Stimulated activated naive B cell treated with anti-CD40 and anti-IgM and Interleukin-4, amounts not matched to agents 10 μg/mL and 1 μg/mL and 100 μg/mL, for 72 hours (primary cell): ENCODE measurements around the gene OAS2.

Source experiments
- ATAC-seq, 2 donors: fragments of 150-1000 bp; cut with Tn5 transposase; replicated peaks; 2 replicates each; pipeline ENCODE4 v1.10.0; 2021; ENCODE audit warnings: moderate library complexity in 1 of 2
- DNase-seq: peaks from one replicate; pipeline ENCODE4 v3.0.0; 2021
- H3K27ac Mint-ChIP-seq: one replicate; pipeline ENCODE4 v1.8.0; 2022; ENCODE audit warnings: mild to moderate bottlenecking, mixed read lengths
- H3K27me3 Mint-ChIP-seq, 2 donors: one replicate each; pipeline ENCODE4 v1.8.0; 2022; ENCODE audit warnings: mixed read lengths in 2 of 2
- H3K36me3 Mint-ChIP-seq, 2 donors: one replicate each; pipeline ENCODE4 v1.8.0; 2022; ENCODE audit warnings: mixed read lengths in 2 of 2, mild to moderate bottlenecking in 1 of 2
- H3K4me1 Mint-ChIP-seq, 2 donors: one replicate each; pipeline ENCODE4 v1.8.0; 2022; ENCODE audit warnings: mixed read lengths in 2 of 2, mild to moderate bottlenecking in 1 of 2
- H3K4me3 Mint-ChIP-seq, 2 donors: one replicate each; pipeline ENCODE4 v1.8.0; 2022; ENCODE audit warnings: mild to moderate bottlenecking in 2 of 2, mixed read lengths in 2 of 2, moderate library complexity in 1 of 2
- H3K9me3 Mint-ChIP-seq, 2 donors: one replicate each; pipeline ENCODE4 v1.8.0; 2022; ENCODE audit warnings: mixed read lengths in 2 of 2, mild to moderate bottlenecking in 1 of 2

Gene OAS2

GRCh38 chr12:113002676-113003075, 24.4 kb downstream of the OAS2 start:
- H3K9me3 Mint-ChIP-seq = peaks cover 0 to 3% of the 10 kb centered on the region in 2 donors
- H3K4me3 Mint-ChIP-seq = no peak overlapping the region
- H3K27ac Mint-ChIP-seq = no peak overlapping the region
- no peak for ATAC-seq
- H3K27me3 Mint-ChIP-seq = no peaks in the 10 kb centered on the region
- H3K4me1 Mint-ChIP-seq = peaks cover 17 to 22% of the 10 kb centered on the region in 2 donors
- no peak for DNase-seq
- peaks cover 28 to 62% of the 10 kb centered on the region in 2 donors for H3K36me3 Mint-ChIP-seq

- no peak overlapping the region for H3K4me3 Mint-ChIP-seq
- H3K4me1 Mint-ChIP-seq = peaks cover 13 to 14% of the 10 kb centered on the region in 2 donors
- peaks cover 26 to 59% of the 10 kb centered on the region in 2 donors for H3K36me3 Mint-ChIP-seq
- H3K9me3 Mint-ChIP-seq = peaks cover 0 to under 1% of the 10 kb centered on the region in 2 donors
- ATAC-seq (no peak), DNase-seq (no peak)
- peak overlapping the region; percentile 37 for H3K27ac Mint-ChIP-seq
- H3K27me3 Mint-ChIP-seq = no peaks in the 10 kb centered on the region
Measured at GRCh38 chr12:113003636-113004035, 25.3 kb downstream of the OAS2 start.

- DNase-seq = no peak
- Mint-ChIP-seq H3K27me3 (no peaks in the 10 kb centered on the region), H3K9me3 (peaks cover 4% of the 10 kb centered on the region in 2 donors), H3K36me3 (peaks cover 32 to 59% of the 10 kb centered on the region in 2 donors), H3K4me3 (no peak overlapping the region), H3K4me1 (no peaks in the 10 kb centered on the region), H3K27ac (no peak overlapping the region)
- ATAC-seq = no peak
Measured at GRCh38 chr12:113005762-113006161, 27.4 kb downstream of the OAS2 start.

GRCh38 chr12:113006206-113006605, 27.9 kb downstream of the OAS2 start:
- Mint-ChIP-seq H3K27ac (no peak overlapping the region), H3K9me3 (peaks cover 6% of the 10 kb centered on the region in 2 donors), H3K27me3 (no peaks in the 10 kb centered on the region), H3K36me3 (peaks cover 37 to 63% of the 10 kb centered on the region in 2 donors), H3K4me3 (no peak overlapping the region), H3K4me1 (no peaks in the 10 kb centered on the region)
- ATAC-seq (no peak), DNase-seq (no peak)

GRCh38 chr12:113006641-113007040, 28.3 kb downstream of the OAS2 start:
- DNase-seq (no peak), ATAC-seq (no peak)
- H3K9me3 Mint-ChIP-seq = peaks cover 7% of the 10 kb centered on the region in 2 donors
- no peaks in the 10 kb centered on the region for H3K27me3 Mint-ChIP-seq
- H3K36me3 Mint-ChIP-seq = peaks cover 40 to 67% of the 10 kb centered on the region in 2 donors
- H3K4me1 Mint-ChIP-seq = no peaks in the 10 kb centered on the region
- no peak overlapping the region for H3K27ac Mint-ChIP-seq
- no peak overlapping the region for H3K4me3 Mint-ChIP-seq

- H3K4me3 Mint-ChIP-seq = no peak overlapping the region
- no peak for ATAC-seq
- no peaks in the 10 kb centered on the region for H3K27me3 Mint-ChIP-seq
- H3K36me3 Mint-ChIP-seq = peaks cover 44 to 72% of the 10 kb centered on the region in 2 donors
- H3K27ac Mint-ChIP-seq = no peak overlapping the region
- no peak for DNase-seq
- no peaks in the 10 kb centered on the region for H3K4me1 Mint-ChIP-seq
- peaks cover 9 to 10% of the 10 kb centered on the region in 2 donors for H3K9me3 Mint-ChIP-seq
Measured at GRCh38 chr12:113007166-113007565, 28.8 kb downstream of the OAS2 start.

- H3K27me3 Mint-ChIP-seq = no peaks in the 10 kb centered on the region
- no peaks in the 10 kb centered on the region for H3K4me1 Mint-ChIP-seq
- no peak overlapping the region for H3K27ac Mint-ChIP-seq
- no peak overlapping the region for H3K4me3 Mint-ChIP-seq
- DNase-seq (no peak), ATAC-seq (no peak)
- peaks cover 9 to 10% of the 10 kb centered on the region in 2 donors for H3K9me3 Mint-ChIP-seq
- peaks cover 39 to 58% of the 10 kb centered on the region in 2 donors for H3K36me3 Mint-ChIP-seq
Measured at GRCh38 chr12:113010701-113011100, 32.4 kb downstream of the OAS2 start.

GRCh38 chr12:113014565-113014964, 36.2 kb downstream of the OAS2 start:
- Mint-ChIP-seq H3K27ac (no peak overlapping the region), H3K4me3 (no peak overlapping the region), H3K4me1 (no peaks in the 10 kb centered on the region), H3K27me3 (no peaks in the 10 kb centered on the region), H3K36me3 (peaks cover 29 to 32% of the 10 kb centered on the region in 2 donors), H3K9me3 (peaks cover 9 to 10% of the 10 kb centered on the region in 2 donors)
- ATAC-seq (no peak), DNase-seq (no peak)

GRCh38 chr12:113016796-113017195, 38.5 kb downstream of the OAS2 start:
- ATAC-seq = no peak
- peaks cover 0 to 13% of the 10 kb centered on the region in 2 donors for H3K27me3 Mint-ChIP-seq
- no peak overlapping the region for H3K27ac Mint-ChIP-seq
- no peak for DNase-seq
- no peaks in the 10 kb centered on the region for H3K4me1 Mint-ChIP-seq
- H3K4me3 Mint-ChIP-seq = no peak overlapping the region
- H3K36me3 Mint-ChIP-seq = peaks cover 8 to 9% of the 10 kb centered on the region in 2 donors
- peaks cover under 1 to 2% of the 10 kb centered on the region in 2 donors for H3K9me3 Mint-ChIP-seq

- DNase-seq (no peak), ATAC-seq (no peak)
- Mint-ChIP-seq H3K4me3 (no peak overlapping the region), H3K9me3 (no peaks in the 10 kb centered on the region), H3K27me3 (peaks cover 8 to 22% of the 10 kb centered on the region in 2 donors), H3K36me3 (peaks cover 0 to 6% of the 10 kb centered on the region in 2 donors), H3K4me1 (peaks cover 4 to 5% of the 10 kb centered on the region in 2 donors), H3K27ac (no peak overlapping the region)
Measured at GRCh38 chr12:113019025-113019424, 40.7 kb downstream of the OAS2 start.

GRCh38 chr12:113021500-113021899, 43.2 kb downstream of the OAS2 start:
- DNase-seq (no peak), ATAC-seq (no peak)
- Mint-ChIP-seq H3K27ac (no peak overlapping the region), H3K27me3 (peaks cover 8 to 22% of the 10 kb centered on the region in 2 donors), H3K9me3 (no peaks in the 10 kb centered on the region), H3K4me3 (no peak overlapping the region), H3K36me3 (peaks cover 0 to 8% of the 10 kb centered on the region in 2 donors), H3K4me1 (peaks cover 4 to 5% of the 10 kb centered on the region in 2 donors)

GRCh38 chr12:113022563-113023297, 44.4 kb downstream of the OAS2 start:
- no peaks in the 10 kb centered on the region for H3K9me3 Mint-ChIP-seq
- DNase-seq (no peak), ATAC-seq (no peak)
- peaks cover 8 to 22% of the 10 kb centered on the region in 2 donors for H3K27me3 Mint-ChIP-seq
- H3K27ac Mint-ChIP-seq = no peak overlapping the region
- peaks cover 0 to 2% of the 10 kb centered on the region in 2 donors for H3K36me3 Mint-ChIP-seq
- no peak overlapping the region for H3K4me3 Mint-ChIP-seq
- peaks cover 5 to 7% of the 10 kb centered on the region in 2 donors for H3K4me1 Mint-ChIP-seq

GRCh38 chr12:113027726-113028125, 49.4 kb downstream of the OAS2 start:
- H3K4me3 Mint-ChIP-seq = no peak overlapping the region
- DNase-seq (no peak), ATAC-seq (no peak)
- no peaks in the 10 kb centered on the region for H3K9me3 Mint-ChIP-seq
- peaks cover 0 to 2% of the 10 kb centered on the region in 2 donors for H3K36me3 Mint-ChIP-seq
- peaks cover 10 to 15% of the 10 kb centered on the region in 2 donors for H3K4me1 Mint-ChIP-seq
- no peak overlapping the region for H3K27ac Mint-ChIP-seq
- peaks cover 3 to 5% of the 10 kb centered on the region in 2 donors for H3K27me3 Mint-ChIP-seq

GRCh38 chr12:113030875-113031525, 52.7 kb downstream of the OAS2 start:
- peak; percentile 66 to 72 for ATAC-seq
- H3K4me1 Mint-ChIP-seq = peaks cover 6 to 12% of the 10 kb centered on the region in 2 donors
- no peaks in the 10 kb centered on the region for H3K9me3 Mint-ChIP-seq
- DNase-seq = no peak
- no peaks in the 10 kb centered on the region for H3K27me3 Mint-ChIP-seq
- peaks cover 0 to 4% of the 10 kb centered on the region in 2 donors for H3K36me3 Mint-ChIP-seq
- no peak overlapping the region for H3K27ac Mint-ChIP-seq
- no peak overlapping the region for H3K4me3 Mint-ChIP-seq
